HG02763 (cell line): ENCODE measurements around the gene ANKRD42.

Source experiments
- ATAC-seq: cut with Tn5 transposase; IDR thresholded peaks from one replicate; pipeline ENCODE4 v1.9.1; 2021; ENCODE audit warnings: mild to moderate bottlenecking, moderate library complexity; ENCODE audit not compliant: unreplicated experiment

ANKRD42 gene

DNA sequence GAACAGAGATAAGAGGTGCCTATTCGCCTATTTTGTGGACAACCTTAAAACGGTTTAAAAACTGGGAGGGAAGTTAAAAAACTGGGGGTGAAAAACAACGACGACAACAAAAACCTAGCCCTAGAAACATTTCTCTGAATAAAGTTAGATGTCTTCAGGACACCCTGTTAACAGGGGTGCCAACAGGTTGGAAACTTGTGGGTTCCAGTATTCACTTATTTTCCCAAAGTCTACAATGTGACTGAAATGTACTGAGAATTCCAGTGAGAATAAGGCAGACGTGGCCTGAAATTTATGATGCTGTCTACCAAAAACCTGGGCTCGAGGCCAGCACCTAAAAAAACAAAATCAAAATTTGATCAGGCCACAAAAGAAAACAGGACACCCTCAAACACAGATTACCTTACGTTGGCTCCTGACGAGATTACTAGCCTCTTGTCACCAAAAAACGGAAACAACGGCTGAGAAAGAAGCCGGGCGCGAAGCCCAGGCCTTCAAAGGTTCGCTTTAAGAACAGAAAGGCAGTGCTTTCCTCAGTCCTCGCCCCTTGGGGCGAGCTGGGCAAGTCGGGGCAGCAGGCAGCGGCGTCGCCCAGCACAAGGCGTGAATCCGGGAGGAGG is 91.7 kb downstream of the ANKRD42 start:
- ATAC-seq, result peak; percentile 40

DNA sequence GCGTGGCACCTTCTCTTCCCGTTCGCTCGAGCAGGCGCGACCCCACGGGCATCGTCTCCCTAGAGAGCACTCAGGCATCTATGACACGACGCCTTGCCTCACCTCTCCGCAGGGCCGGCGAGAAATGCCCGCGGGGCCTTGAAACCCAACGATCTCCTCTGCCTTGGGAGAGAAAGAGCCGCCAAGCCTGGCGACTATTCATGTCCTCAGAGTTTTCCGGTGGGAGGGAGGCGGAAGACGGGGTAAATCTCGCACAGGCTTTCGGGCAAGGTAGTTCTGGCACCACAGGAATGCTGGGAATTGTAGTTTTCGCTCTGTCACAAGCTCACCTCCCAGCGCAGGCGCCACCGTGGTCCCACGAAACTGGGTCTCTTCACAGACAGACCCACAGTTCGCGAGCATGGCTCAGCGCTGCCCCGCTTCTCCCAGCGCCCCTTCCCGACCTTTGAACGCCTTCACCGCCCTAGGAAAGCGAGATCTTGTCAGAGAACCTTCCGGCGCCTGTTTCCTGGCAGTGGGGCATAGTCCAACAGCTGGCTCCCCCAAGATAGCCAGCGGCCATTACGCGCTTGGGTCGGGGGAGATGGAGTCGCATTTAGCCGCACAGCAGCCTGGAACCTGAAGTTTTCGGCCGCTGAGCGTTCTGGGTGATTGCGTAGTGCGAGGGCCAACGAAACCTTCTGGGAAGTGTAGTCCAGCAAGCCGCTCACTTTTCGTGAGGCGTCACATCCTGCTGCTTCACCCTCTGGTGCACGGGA is 92.4 kb downstream of the ANKRD42 start, which contains the start of gene CCDC90B:
Gene CCDC90B, minus strand, starts transcription at position 597 of the 758 bp plus-strand sequence. Its CDS starts 395 bp downstream, at position 202.
- peak; percentile 87 for ATAC-seq

DNA sequence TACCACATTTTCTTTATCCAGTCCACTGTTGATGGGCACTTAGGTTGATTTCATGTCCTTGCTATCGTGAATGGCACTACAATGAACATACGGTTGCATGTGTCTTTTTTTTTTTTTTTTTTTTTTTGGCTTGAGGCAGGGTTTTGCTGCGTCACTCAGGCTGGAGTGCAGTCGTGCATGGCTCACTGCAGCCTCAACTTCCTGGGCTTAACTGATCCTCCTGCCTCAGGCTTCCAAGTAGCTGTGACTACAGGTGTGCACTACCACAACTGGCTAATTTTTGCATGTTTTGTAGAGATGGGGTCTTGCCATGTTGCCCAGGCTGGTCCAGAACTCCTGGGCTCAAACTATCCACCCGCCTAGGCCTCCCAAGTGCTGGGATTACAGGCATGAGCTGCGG is 94.1 kb downstream of the ANKRD42 start:
- ATAC-seq, result no peak

DNA sequence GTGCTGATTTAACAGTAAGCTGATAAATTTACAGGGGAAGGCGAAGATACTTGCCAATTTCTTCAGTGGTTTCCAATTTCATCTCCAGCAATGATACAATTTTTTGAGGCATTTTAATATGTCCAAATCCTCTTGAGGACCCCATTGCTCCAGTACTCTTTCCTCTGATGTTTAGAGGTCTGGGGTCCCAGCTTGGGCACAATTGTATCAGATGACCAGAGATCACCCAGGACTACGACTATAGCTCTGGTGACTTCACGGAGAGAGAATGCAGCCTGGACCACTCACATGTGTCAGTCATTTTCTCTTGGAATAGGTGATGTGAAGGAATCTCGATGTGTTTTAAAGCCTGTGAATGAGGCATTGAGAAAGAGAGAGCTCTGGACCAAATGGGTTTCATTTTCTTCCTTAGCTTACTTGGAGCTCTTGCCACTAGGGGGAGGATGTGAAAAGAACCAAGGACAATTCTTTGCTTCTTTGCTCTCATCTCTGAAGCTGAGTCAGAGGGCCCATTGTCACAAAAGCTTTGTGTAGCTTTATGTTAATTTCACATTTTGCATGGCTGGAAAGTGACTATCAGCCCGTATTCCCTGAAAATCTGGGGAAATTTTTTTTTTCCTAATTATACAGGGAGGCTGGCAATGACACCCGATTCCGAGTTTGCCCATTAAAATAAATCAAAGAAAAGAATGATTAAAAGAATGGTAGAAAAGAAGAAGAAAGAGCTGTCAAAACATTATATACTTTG is 99.4 kb downstream of the ANKRD42 start:
- peak; percentile 54 for ATAC-seq

DNA sequence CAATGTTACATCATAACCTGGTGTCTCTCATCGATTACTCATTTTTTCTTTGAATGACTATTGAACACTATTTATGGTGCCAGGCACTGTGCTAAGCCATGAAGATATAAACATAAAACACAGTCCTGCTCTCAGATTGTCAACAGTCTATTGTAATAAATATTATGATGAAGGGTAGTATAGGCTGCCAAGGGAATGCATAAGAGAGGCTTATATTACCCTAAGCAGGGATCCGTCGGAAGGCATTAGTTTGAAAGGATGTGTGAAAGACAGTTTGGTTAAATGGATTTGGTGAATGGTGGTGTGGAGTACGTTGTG is 99.9 kb downstream of the ANKRD42 start:
- ATAC-seq, result no peak

DNA sequence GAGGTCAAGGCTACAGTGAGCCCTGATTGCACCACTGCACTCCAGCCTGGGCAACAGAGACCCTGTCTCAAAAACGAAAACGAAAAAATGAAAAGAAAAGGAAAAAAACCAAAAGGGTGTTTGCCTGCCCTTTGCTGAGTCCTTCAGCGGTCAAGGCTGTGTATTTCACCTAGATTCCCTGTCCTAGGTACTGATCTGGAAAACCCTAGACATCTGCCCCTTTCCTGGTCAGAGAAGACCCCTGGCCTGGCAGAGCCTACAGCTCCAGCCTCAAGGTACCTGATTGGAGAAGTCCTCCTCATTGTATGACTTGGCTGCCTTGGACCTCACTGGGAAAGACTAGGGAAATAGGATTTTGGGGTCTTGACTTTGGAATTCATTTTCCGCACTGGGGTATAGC is 100.7 kb downstream of the ANKRD42 start:
- ATAC-seq, result no peak
